Endothelial cell (in vitro differentiated cells): ENCODE results near the gene JAM2. TPM values are rescaled to one million over a fixed set of nuclear protein-coding genes. Genes with fewer than 3 reads are reported as not detected.

Experiments used
- DNase-seq: peaks from one replicate; pipeline ENCODE4 v3.0.0; 2021; ENCODE audit warnings: low spot score
- H3K27ac Mint-ChIP-seq: one replicate; pipeline ENCODE4 v1.8.0; 2021; ENCODE audit warnings: mixed read lengths, inconsistent platforms; ENCODE audit not compliant: unreplicated experiment
- H3K27me3 Mint-ChIP-seq: one replicate; pipeline ENCODE4 v1.8.0; 2021; ENCODE audit warnings: mild to moderate bottlenecking, moderate library complexity, mixed read lengths, inconsistent platforms; ENCODE audit not compliant: unreplicated experiment
- H3K36me3 Mint-ChIP-seq: one replicate; pipeline ENCODE4 v1.8.0; 2021; ENCODE audit warnings: mild to moderate bottlenecking, low read depth, mixed read lengths, inconsistent platforms; ENCODE audit not compliant: unreplicated experiment
- H3K4me1 Mint-ChIP-seq: one replicate; pipeline ENCODE4 v1.8.0; 2021; ENCODE audit warnings: mild to moderate bottlenecking, mixed read lengths, inconsistent platforms; ENCODE audit not compliant: unreplicated experiment
- H3K4me3 Mint-ChIP-seq: one replicate; pipeline ENCODE4 v1.8.0; 2021; ENCODE audit warnings: mild to moderate bottlenecking, mixed read lengths, inconsistent platforms; ENCODE audit not compliant: unreplicated experiment
- H3K9me3 Mint-ChIP-seq: one replicate; pipeline ENCODE4 v1.8.0; 2021; ENCODE audit warnings: mixed read lengths, inconsistent platforms; ENCODE audit not compliant: unreplicated experiment
- CTCF ChIP-seq: fragments of 200-600 bp; sonication (generic); IDR thresholded peaks from one replicate; pipeline ENCODE4 v1.5.0; 2021; ENCODE audit warnings: antibody characterized with exemption; ENCODE audit not compliant: unreplicated experiment
- long read RNA-seq: library from polyadenylated mRNA; unstranded; transcript quantifications from one replicate; pipeline ENCODE4 v2.0.0, GENCODE V29; 2020; ENCODE audit not compliant: unreplicated experiment
- total RNA-seq: library from RNA; stranded (reverse); fragmentation: NEBNext Ultra II Directional; extraction: Animal tissue kit (Norgen Biotek cat#: 25700); gene quantifications from one replicate; pipeline ENCODE4 v1.2.1, GENCODE V29; 2021; ENCODE audit not compliant: unreplicated experiment

The JAM2 gene
- 0.77 TPM for total RNA-seq
- long read RNA-seq, result 0 reads

- H3K4me3 Mint-ChIP-seq, result peak within 1 kb of the TSS; percentile 78
- H3K36me3 Mint-ChIP-seq, result no peaks in the 10 kb centered on the region
- H3K27me3 Mint-ChIP-seq, result peaks cover 8% of the 10 kb centered on the region
- no peak within 1 kb of the TSS for H3K27ac Mint-ChIP-seq
- no peak for TF ChIP-seq CTCF
- peak; percentile 30 for DNase-seq
- no peaks in the 10 kb centered on the region for H3K9me3 Mint-ChIP-seq
- peaks cover 10% of the 10 kb centered on the region for H3K4me1 Mint-ChIP-seq
These were observed at the start of gene JAM2 for GRCh38 chr21:25638660-25639550. JAM2 (plus strand) TSS chr21:25639258; CDS start chr21:25639822, 564 bp downstream.

DNA sequence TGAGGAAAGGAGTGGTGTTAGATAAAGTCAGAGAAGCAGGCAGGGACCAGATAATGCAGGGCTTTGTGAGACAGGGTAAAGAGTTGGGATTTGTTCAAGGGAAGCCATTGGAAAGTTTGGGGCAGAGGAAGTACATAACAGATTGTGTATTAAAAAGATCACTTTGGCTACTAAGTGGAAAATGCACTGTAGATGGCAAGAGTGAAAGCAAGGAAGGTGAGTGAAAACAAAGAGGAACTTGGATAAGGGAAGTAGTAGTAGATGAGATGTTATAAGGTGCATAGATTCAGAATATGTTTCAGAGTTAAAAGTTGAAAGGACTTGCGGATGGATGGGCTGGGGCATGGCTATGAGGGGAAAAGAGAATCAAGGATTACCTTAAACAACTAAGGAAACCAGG lies 49.2 kb upstream of the JAM2 start:
- Mint-ChIP-seq H3K4me3 (no peak overlapping the region), H3K9me3 (no peaks in the 10 kb centered on the region), H3K36me3 (peaks cover 19% of the 10 kb centered on the region), H3K27ac (no peak overlapping the region), H3K4me1 (no peaks in the 10 kb centered on the region), H3K27me3 (no peaks in the 10 kb centered on the region)
- no peak for DNase-seq
- no peak for TF ChIP-seq CTCF

DNA sequence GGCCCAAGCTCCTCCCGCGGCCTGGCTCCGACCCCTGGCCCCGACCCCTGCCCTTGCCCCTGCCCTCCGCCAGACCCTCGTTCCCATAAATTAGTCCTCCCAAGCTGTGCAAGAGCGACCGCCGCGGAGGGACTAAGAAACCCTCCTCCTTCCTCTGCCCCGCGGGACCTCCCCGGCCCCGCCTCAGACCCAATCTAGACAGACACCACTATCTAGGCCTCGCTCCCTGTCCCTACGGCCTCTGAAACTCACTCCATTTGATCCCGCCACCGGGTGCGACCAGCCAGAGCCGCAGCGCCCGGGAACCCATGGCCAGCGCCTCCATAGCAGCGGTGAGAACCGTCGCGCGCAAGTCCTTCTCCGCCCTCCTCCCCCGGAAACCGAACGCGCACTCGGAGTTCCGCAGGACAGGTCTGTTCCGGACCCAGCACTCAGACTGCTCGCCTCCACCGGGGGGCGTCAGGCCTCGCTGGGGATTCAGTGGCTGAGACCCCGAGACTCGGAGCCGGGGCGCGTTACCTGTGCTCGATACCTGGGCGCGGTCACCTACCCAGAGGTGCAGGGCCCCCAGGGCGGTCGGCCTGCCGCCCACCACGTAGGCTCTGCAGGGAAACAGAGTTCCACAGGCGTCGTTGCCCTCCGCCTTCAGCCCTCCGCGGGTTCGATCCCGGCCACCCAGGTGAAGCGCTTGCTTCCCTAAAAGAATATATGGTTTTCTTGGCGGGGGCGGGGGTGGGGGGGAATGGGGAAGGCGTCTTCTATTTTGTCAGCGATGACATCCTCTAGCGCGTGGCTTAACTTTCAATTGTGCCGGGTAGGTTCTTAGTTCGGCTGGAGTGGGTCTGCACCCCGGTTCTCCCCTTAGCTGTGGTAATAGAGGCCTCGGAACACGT lies 31.7 kb upstream of the JAM2 start, which contains the start of gene MRPL39:
Gene MRPL39 (minus strand): TSS at position 331 of the 893 bp plus-strand sequence. CDS start 6 bp downstream, at position 325.
- H3K27ac Mint-ChIP-seq, result peak within 1 kb of the TSS; percentile 100
- no peaks in the 10 kb centered on the region for H3K9me3 Mint-ChIP-seq
- peaks cover 8% of the 10 kb centered on the region for H3K27me3 Mint-ChIP-seq
- H3K4me3 Mint-ChIP-seq, result peak within 1 kb of the TSS; percentile 100
- peak; percentile 34 for TF ChIP-seq CTCF
- DNase-seq, result peak; percentile 88
- peaks cover 16% of the 10 kb centered on the region for H3K4me1 Mint-ChIP-seq
- H3K36me3 Mint-ChIP-seq, result peaks cover 16% of the 10 kb centered on the region

DNA sequence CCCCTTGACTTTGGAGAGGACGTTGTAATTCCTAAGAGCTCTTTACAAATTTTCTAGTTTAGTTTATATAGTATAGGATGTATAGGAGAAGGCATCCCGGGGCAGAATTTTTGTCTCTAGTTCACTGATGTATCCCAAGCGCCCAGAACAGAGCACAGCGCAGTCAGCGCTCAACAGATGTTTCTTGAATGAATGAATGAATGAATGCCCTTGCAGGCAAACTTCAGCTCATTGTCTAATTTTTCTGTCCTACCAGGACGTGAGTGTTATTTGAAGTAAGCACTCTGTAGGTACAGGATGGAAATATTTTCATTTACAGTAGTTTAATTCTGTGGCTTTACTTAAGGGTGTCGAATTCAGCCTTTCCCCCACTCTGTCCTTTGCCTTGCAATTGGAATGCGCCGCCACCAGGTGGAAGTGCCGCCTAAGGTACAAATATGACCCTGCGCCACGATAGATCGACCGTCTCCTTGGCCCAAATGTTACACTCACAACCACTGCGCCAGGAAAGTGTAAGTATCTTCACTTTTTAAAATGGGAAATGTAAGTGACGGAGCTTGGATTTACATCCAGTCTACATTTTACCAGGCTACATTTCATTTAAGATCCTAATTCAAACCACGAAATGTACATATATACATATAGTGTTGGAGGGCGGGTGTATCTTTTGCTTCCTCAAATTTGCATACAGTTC lies 30.9 kb upstream of the JAM2 start:
- peak overlapping the region; percentile 100 for H3K4me3 Mint-ChIP-seq
- H3K9me3 Mint-ChIP-seq, result no peaks in the 10 kb centered on the region
- TF ChIP-seq CTCF, result peak; percentile 81
- H3K4me1 Mint-ChIP-seq, result peaks cover 16% of the 10 kb centered on the region
- peaks cover 9% of the 10 kb centered on the region for H3K36me3 Mint-ChIP-seq
- H3K27me3 Mint-ChIP-seq, result peaks cover 8% of the 10 kb centered on the region
- H3K27ac Mint-ChIP-seq, result no peak overlapping the region
- DNase-seq, result peak; percentile 72
